Measurements from ENCODE around the gene SRGAP3.

The SRGAP3 gene

DNA sequence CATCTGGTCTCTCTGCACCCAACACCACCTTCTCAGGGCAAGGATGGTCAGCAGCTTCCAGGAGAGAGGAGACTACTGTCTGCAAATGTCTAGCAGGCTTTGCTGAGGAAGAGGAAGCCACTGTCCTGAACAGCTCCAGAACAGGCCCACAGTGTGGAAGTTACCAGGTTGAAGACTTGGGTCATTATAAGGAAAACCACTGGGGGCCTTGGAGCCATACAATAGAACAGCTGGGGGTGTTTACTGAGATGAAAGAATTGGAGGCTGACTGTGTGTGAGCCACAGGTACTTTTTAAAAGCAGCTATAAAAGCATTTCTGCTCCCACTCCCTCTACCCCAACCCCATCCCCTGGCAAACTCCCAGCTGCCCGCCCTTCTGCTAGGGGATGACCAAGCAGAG, 24.2 kb downstream of the SRGAP3 start:
- no peak for FAIRE-seq
- no peak for DNase-seq (ENCODE audit: low spot score)

DNA sequence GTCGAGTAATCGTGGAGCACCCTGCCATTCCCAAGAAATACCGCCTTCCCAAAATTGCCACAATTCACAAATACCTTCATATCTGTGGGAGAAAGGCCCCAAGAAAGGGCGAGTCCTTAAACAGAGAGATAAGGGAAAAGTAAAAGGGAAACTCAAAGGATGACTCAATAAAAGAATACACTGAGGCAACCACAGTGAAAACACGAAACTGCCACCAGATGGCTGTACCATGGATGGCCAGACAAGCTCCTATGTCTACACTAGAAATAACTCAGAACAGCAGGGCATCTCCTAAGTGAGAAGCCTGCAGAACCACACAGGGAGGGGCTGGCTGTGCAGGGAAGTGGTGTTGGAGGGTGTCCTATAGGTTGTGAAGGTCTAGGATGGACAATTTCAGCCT, 25.0 kb downstream of the SRGAP3 start:
- FAIRE-seq: no peak
- no peak for DNase-seq (ENCODE audit: low spot score)

DNA sequence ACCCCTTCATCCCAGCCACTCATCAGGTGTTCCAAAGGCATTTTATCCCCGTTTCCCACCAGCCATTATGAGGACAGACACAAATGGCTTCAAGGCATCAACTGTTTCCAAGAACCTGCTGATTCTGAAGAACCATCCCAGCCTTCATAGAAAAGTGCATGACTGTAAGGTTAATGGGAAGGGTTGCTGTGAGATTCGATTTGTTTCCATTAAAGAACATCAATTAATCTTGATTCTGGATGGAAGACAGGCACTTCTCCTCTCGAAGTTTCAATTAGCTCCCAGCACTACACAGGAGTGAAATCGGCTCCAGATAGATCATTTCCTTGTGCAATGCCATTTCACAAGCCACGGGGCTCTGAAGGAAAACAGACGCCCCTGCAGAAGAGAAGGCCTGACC, 25.8 kb downstream of the SRGAP3 start:
- no peak for FAIRE-seq

DNA sequence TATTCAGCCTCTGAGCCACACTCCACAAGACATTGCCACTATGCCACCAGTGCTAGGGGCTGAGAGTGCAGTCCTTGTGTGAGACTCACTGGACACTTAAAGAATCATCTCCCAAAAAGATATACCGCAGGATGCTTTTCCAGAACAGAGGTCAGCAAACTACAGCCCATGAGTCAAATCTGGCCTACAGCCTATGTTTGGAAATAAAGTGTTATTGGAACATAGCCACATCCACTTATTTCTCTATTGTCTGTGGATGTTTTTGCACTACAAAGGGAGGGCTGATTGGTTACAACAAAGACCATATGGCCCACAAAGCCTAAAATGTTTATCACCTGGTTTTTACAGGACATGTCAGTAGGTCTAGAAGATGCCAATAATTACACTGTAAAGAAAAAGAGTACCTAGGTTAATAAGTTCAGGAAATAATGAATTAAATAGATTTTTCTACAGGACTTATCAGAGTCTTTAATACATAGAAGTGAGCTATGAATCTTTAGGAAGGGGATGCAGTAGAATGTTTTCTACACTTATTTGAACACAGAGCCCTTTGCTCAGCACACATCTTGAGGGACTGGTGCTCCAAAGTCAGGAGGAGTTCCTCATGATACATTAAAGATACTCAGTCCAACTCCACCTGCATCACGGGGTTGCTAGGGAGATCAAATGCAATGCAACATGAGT, 26.3 kb downstream of the SRGAP3 start:
- DNase-seq (ENCODE audit: low spot score): no peak
- FAIRE-seq: no peak

More for the DNA sequence above, 25.8 kb downstream of the SRGAP3 start:
- DNase-seq (ENCODE audit: low spot score): no peak

DNA sequence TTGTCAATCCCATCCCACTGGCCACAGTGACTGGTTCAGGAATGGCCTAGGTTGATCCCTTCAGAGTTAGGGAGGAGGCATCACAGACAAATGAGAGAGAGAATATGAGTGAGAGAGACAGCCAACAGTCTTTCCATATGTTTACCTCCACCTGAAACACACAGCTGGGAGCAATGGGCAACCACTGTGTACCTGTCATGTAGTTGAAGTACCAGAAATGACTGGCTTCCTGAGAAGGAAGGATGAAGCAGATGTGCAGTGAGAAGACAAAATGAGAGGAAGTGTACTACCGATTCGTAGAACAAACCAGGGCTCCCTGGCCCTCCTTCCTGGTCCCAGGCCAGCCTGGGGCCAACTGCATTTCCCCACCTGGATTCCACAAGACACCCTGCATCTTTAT, 27.4 kb downstream of the SRGAP3 start:
- DNase-seq (ENCODE audit: low spot score) (no peak), FAIRE-seq (no peak)

DNA sequence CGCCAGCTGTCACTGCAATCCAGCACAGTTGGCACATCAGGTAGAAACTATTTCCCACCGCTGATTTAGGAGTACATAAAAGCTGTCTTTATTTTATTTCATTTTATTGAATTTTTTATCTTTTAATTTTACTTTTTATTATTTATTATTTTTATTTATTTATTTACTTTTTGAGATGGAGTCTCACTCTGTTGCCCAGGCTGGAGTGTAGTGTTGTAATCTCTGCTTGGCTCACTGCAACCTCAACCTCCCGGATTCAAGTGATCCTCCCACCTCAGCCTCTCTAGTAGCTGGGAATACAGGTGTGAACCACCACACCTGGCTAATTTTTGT, 31.0 kb downstream of the SRGAP3 start:
- DNase-seq (ENCODE audit: low spot score) (no peak), FAIRE-seq (no peak)

DNA sequence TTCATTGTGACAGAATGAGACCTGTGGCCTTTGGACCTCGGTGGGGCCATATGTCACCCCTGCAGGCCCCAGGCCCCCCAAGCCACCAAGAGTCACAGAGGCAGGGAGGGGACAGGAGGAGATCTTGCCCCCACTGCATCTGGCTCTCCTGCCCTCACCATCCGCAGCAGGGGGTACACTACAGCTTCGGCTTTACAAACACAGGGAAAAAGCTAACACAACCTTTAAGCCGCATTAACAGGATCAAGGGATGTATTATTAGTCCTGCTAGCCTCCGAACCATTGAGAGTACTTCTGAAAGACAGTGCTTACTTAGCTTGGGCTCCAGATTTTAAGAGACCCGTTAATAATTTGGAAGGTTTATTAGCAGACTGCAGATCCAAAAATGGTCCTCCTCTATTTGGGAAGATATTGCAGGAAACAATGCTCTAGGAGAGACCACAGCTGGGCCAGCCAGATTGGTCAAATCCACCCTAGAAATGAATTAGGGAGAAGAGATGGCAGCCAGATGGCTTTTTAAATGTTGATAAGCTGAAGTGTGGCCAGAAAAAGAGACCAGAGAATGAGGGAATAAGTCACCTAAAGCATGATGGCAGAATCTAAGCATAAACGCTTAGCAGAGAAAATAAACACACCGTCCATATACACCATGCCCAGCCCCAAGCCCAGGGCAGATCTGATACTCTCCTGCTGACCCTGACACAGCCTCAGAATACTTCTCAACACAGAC, 31.5 kb downstream of the SRGAP3 start:
- FAIRE-seq (no peak), DNase-seq (ENCODE audit: low spot score) (no peak)

DNA sequence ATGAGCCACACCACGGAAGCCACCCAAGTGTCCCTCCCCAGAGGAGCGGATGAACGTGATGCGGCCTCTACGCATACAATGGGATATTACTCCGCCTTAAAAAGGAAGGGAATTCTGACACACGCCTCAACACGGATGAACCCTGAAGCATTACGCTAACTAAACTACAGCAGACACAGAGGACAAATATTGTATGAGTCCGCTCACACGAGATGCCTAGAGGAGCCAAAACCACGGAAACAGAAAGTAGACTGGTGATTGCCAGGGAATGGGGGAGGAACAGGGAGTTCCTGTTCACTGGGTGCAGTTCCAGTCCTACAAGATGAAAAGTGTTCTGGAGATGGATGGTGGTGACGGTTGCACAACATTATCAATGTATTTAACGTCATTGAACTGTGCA, 32.7 kb downstream of the SRGAP3 start:
- no peak for DNase-seq (ENCODE audit: low spot score)
- no peak for FAIRE-seq

DNA sequence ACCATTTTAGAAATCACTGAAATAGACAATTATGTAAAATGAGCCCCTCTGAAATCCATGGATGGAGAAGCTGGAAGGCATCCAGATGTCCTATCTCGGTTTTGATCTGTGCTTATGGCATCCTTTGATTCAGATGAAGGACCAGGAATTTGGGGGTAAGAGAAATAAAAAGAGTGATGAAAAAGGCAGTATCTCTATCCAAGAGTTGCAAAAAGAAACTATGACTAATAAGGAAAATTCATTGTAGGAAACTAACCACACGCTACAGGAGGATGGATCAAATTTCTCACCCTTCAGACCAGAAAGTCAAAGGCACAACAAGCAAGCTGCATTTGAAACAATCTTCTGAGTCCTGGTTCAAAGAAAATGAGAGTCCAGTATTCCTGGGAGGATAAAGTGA, 34.8 kb downstream of the SRGAP3 start:
- FAIRE-seq (no peak), DNase-seq (ENCODE audit: low spot score) (no peak)

DNA sequence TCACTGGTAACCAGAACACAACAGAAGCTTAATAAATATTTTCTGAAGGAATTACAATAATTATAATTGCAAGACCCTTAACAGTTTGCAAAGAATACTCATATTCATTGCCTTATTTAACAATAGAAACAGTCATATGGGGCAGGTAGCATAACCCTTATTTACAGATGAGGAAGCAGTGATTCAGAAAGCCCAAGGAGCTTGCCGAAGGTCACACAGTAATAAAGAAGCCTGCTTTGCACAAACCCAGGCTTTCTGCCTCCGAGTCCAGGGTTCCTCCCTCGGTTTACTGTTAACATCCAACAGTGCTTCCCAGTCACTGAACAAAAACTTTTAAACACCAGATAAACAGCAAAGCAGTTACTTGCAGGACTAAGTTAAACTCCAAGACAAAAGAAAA, 35.3 kb downstream of the SRGAP3 start:
- DNase-seq (ENCODE audit: low spot score) (no peak), FAIRE-seq (no peak)

DNA sequence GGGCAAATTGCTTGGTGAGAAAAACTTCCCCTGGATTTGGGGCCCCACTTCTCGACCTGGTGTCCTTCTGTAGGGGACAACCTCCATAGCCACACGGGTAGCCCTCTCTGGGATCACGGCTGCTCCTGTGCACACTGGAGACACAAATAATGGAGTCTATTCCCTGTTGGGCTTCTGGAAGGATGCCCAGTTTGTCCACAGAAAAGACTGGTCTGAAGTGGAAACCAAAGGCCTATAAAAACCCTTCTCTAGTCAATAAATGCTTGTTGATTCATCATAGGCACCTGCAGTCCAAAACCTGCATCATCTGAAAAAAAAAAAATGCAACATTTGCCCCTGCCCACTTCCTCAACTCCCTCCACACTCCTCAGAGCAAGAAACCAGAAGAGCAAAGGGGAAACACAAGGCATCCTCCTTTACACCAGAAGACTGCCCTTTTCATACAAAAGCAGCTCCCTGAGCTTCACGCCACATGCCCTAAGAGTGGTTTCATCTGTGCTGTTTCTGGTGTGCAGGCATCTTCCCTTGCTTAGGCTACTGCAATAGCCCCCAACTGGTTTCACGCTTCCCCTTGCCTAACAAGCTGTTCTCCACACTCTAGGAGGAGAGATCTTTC, 36.3 kb downstream of the SRGAP3 start:
- DNase-seq (ENCODE audit: low spot score) (no peak), FAIRE-seq (no peak)

DNA sequence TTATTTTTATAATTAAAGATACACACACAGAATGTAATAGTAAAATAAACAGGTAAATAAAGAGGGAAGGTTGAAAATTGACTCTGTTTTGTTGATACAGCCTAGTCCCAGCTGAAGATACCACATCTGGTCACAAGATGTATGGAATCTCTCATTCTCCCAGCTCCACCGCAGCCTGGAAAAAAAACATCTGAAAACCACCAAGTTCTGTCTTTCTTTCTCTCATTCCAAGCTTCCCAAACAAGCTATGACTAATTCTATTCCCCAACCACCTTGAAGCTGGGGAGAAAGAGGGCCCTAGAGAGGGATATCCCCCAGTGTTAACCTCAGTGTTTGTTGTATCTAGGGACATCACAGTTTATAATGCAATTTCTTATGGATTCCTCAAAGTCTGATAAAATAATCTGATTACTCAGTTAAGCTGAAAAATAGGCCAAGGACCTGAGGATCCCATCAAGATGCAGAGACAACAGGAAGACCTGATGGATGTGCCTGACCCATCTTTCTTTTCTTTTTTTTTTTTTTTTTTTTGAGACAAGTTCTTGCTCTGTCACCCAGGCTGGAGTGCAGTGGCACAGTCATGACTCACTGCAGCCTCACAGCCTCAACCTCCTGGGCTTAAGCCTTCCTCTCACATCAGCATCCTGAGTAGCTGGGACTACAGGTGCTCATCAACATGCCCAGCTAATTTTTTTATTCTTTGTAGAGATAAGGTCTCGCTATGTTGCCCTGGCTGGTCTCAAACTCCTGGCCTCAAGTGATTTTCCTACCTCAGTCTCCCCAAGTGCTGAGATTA, 38.1 kb downstream of the SRGAP3 start:
- FAIRE-seq (no peak), DNase-seq (ENCODE audit: low spot score) (no peak)

DNA sequence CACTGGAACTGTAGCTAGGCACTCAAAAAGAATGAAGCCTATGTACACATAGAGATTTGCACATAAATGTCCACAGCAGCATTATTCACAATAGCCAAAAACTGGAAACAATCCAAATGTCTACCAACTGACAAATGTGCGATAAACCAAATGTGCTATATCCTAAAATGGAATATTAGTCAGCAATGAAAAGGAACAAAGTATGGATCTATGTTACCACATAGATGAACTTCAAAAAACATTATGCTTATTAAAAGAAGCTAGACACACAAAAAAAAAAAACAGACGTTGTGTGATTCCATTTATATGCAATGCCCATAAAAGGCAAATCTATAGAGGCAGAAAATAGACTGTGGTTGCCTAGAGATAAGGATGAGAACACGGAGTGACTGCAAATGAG, 39.7 kb downstream of the SRGAP3 start:
- DNase-seq (ENCODE audit: low spot score): no peak
- no peak for FAIRE-seq

DNA sequence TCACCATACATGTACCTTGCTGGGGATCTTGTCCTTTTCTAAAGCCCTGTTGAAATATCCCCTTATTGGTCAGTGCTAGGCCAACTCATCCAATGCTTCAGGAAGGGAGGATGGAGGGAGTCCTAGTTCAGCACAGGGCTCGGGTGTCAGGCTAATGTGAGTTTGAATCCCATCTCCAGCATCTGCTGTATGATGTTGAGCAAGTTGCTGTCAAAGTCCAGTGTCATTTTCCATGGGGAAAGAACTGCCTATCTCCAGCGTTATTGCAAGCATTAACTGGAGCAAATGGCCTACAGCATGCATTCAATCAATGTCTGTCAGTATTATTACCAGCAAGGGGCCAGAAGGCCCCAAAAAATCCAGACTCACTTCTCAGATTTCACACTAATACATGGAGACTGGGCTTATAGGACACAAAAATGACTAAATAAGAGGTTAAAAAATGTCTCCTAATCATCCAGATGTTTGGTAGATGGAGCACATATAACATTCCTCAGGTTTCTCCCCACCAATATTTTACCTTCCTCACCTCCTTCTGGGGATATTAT, 40.8 kb downstream of the SRGAP3 start:
- DNase-seq (ENCODE audit: low spot score) (no peak), FAIRE-seq (no peak)

DNA sequence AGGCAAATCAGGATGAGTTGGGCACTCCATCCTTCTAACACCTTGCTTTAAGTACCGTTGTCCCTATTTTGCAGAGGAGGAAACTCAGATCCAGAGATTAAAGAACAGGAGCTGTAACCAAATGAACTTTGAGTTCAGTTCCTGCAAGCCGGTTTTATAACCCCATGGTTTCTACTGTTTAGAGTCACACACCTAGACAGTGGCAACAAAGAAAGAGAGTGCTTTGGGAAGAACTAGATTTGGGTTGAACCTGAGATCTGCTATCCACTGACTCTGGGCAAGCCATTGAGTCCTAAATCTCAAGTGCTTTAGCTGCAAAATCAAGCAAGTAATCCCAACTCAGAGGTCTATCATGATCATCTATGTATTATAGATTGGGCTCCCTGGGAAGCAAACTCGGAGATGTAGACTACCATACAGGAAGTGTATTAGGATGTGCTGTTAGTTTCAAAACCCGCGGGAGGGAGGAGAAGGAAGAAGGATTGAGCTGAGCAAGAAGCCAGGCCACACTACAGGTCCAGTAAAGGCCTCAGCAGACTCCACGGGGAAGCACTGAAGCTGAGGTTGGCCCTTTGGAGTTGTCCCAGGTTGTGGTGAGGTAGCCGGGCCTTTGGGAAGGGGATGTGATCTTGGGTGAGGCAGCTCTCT, 42.2 kb downstream of the SRGAP3 start:
- DNase-seq (ENCODE audit: low spot score): no peak
- no peak for FAIRE-seq

DNA sequence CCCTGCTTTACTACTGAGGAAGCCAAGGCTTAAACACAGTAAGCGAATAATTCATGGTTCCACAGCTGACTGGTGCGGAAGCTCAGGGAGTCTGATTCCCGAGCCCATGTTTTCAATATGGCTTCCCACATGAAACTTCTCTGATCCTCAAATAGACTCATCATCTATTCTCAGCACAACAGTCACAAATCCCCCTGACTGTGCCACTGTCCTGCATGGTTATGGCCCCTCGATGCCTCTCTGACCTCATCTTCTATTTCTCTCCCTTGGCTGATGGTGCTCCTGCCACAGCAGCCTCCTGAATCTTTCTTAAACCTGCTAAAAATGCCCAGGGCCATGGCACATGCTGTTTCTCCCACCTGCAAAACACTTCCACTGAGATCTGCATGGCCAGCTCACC, 43.2 kb downstream of the SRGAP3 start:
- no peak for FAIRE-seq

DNA sequence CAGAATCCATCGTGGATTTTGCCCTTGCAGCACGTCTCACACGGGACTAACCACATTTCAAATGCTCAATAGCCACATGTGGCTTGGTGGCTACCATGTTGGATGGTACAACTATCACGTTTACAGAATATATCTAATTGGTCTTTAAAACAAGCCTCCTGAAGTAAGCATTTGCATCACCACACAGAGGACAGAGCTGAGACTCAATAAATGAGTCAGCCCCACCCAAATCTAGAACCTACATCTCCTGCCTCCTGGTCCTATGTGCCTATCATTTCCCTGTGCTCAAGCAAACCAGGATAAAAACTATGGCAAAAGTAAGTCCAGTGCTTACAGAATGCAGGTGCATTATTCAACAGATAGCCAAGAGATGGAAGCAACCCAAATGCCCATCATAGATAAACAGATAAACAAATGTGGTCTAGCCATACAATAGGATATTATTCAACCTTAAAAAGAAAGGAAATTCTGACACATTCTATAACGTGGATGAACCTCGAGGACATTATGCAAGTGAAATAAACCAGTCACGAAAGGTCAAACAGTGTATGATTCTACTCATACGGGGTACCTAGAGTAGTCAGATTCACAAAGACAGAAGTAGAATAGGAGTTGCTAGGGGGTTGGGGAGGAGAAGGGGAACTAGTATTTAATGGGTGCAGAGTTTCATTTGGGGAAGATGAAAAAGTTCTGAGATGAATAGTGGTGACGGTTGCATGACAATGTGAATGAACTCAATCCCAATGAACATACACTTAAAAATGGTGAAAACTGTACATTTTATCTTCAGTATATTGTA, 43.9 kb downstream of the SRGAP3 start:
- DNase-seq (ENCODE audit: low spot score) (no peak), FAIRE-seq (no peak)

More for the DNA sequence above, 43.2 kb downstream of the SRGAP3 start:
- no peak for DNase-seq (ENCODE audit: low spot score)

DNA sequence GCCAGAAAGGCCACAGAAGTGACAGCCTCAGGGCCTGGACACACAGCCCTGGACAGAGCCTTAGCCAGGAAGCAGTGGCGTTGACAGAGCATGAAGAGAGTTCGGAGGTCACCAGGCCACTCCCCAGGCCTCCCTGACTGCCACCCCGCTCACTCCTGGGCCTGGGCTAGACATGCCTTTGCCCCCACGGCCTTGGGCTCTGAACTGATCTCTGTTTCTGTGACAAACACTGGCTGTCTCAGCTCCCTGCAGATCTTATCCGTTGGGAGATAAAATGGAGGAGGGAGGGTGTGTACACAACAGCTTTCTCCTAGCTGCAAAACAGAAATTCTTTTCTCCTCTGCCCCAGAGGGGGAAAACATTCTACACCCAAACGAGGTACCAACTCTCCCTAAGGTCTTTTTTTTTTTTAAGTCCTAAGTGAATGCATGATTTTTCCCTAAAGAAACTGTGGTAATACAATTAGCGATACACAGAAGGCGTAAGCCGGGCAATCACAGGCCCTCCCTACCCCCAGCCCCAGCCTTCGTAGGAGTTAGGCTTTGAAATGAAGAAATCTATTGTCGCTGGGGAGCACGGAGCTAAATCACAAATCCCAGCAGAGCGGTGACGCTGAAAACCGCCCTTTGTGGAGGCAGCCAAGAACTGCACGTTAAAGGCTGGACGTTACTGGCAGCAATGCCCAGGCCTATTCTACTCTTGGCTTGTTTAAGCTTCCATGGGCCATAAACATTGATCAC, 45.0 kb downstream of the SRGAP3 start:
- DNase-seq (ENCODE audit: low spot score) (no peak), FAIRE-seq (no peak)

DNA sequence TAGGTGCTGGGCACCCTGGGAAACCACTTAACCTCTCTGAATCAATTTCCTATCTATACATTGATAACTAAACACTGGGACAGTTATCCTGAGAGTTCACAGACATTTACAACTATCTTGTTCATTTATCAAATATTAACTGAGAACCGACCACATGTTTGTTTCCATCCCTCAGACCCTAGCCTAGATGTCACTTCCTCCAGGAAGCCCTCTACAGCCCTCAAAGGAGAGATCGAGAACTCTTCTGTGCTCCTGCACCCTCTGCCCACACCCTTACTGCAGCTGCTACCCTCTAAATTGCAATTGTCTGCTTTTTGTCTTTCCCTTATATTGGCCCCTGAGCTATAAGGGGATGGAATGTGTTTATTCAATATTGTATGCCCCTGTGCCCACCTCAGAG, 46.1 kb downstream of the SRGAP3 start:
- FAIRE-seq (no peak), DNase-seq (ENCODE audit: low spot score) (no peak)

DNA sequence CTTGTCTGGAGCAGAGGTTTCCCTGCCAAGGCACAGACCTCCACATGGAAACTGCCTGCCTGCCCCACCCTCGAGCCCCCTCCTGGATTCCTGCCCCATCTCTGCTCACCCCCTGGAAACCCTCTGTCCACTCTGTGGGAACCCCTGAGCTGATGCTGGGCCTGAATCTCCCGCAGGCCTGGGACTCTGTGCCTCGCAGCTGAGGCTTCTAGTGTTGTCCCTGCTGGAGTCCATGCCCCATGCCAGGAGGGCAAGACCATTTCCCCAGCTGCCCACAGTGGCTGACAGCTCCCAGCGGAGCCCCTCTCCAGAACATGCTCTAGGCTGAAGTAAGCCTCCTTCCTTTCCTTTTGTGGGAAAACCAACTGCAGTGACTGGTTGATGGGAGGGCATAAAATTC, 46.9 kb downstream of the SRGAP3 start:
- DNase-seq (ENCODE audit: low spot score) (no peak), FAIRE-seq (no peak)
